MM.1S (cell line): ENCODE measurements around the gene FRMD1.

Experiments used
- DNase-seq: peaks from one replicate; pipeline ENCODE4 v3.0.0-alpha.2; 2015
- H2AFZ ChIP-seq: fragments of 300-600 bp; sonication (generic); 2 replicates; pipeline ENCODE4 v1.6.0; 2016; ENCODE audit warnings: antibody characterized with exemption, low read length
- H3F3A ChIP-seq: fragments of 300-600 bp; sonication (generic); 2 replicates; pipeline ENCODE4 v1.6.1; 2016; ENCODE audit warnings: mild to moderate bottlenecking, antibody characterized with exemption, low read length, moderate library complexity, mixed read lengths; ENCODE audit not compliant: insufficient read depth
- H3K27ac ChIP-seq: fragments of 300-600 bp; sonication (generic); 2 replicates; pipeline ENCODE4 v1.5.1; 2016; ENCODE audit warnings: mild to moderate bottlenecking, low read length
- H3K27me3 ChIP-seq: fragments of 300-600 bp; sonication (generic); replicated peaks from 2 replicates; pipeline ENCODE4 v1.6.0; 2016; ENCODE audit warnings: low read length; ENCODE audit not compliant: insufficient read depth
- H3K36me3 ChIP-seq: fragments of 300-600 bp; sonication (generic); replicated peaks from 2 replicates; pipeline ENCODE4 v1.6.1; 2016; ENCODE audit warnings: mild to moderate bottlenecking, low read length, mixed read lengths; ENCODE audit not compliant: insufficient read depth
- H3K4me1 ChIP-seq: fragments of 300-600 bp; sonication (generic); 2 replicates; pipeline ENCODE4 v1.6.1; 2016; ENCODE audit warnings: low read length, mixed read lengths
- H3K4me2 ChIP-seq: fragments of 300-600 bp; sonication (generic); 2 replicates; pipeline ENCODE4 v1.6.0; 2016; ENCODE audit warnings: low read depth, low read length
- H3K4me3 ChIP-seq: fragments of 300-600 bp; sonication (generic); 2 replicates; pipeline ENCODE4 v1.5.1; 2016; ENCODE audit warnings: low read length, mixed read lengths
- H3K79me2 ChIP-seq: fragments of 300-600 bp; sonication (generic); 2 replicates; pipeline ENCODE4 v1.6.1; 2016; ENCODE audit warnings: mixed run types, low read length, mixed read lengths
- H3K9ac ChIP-seq: fragments of 300-600 bp; sonication (generic); 2 replicates; pipeline ENCODE4 v1.6.1; 2016; ENCODE audit warnings: low read length, mixed read lengths
- H3K9me2 ChIP-seq: fragments of 300-600 bp; sonication (generic); replicated peaks from 2 replicates; pipeline ENCODE4 v1.6.1; 2016; ENCODE audit warnings: mild to moderate bottlenecking, low read length, mixed read lengths; ENCODE audit not compliant: insufficient read depth
- H3K9me3 ChIP-seq: fragments of 300-600 bp; sonication (generic); replicated peaks from 2 replicates; pipeline ENCODE4 v1.6.1; 2016; ENCODE audit warnings: mild to moderate bottlenecking, low read length, mixed read lengths; ENCODE audit not compliant: insufficient read depth
- H4K20me1 ChIP-seq: fragments of 300-600 bp; sonication (generic); 2 replicates; pipeline ENCODE4 v1.6.1; 2016; ENCODE audit warnings: mild to moderate bottlenecking, low read length, moderate library complexity, mixed read lengths; ENCODE audit not compliant: insufficient read depth
- EZH2 ChIP-seq: fragments of 300-600 bp; sonication (generic); optimal IDR thresholded peaks from 2 replicates; pipeline ENCODE3; 2017; ENCODE audit warnings: low read depth, mild to moderate bottlenecking, antibody characterized with exemption, low read length, mixed read lengths
- EZH2phosphoT487 ChIP-seq: fragments of 300-600 bp; sonication (generic); IDR thresholded peaks from 2 replicates; pipeline ENCODE4 v1.6.1; 2018; ENCODE audit warnings: antibody characterized with exemption, low read length
- TF ChIP-seq, protein P1 (sequence below): fragments of 300-600 bp; sonication (generic); IDR thresholded peaks from 2 replicates; pipeline ENCODE4 v1.5.1; 2016; ENCODE audit warnings: antibody characterized with exemption, low read length, mixed read lengths

FRMD1 gene

DNA sequence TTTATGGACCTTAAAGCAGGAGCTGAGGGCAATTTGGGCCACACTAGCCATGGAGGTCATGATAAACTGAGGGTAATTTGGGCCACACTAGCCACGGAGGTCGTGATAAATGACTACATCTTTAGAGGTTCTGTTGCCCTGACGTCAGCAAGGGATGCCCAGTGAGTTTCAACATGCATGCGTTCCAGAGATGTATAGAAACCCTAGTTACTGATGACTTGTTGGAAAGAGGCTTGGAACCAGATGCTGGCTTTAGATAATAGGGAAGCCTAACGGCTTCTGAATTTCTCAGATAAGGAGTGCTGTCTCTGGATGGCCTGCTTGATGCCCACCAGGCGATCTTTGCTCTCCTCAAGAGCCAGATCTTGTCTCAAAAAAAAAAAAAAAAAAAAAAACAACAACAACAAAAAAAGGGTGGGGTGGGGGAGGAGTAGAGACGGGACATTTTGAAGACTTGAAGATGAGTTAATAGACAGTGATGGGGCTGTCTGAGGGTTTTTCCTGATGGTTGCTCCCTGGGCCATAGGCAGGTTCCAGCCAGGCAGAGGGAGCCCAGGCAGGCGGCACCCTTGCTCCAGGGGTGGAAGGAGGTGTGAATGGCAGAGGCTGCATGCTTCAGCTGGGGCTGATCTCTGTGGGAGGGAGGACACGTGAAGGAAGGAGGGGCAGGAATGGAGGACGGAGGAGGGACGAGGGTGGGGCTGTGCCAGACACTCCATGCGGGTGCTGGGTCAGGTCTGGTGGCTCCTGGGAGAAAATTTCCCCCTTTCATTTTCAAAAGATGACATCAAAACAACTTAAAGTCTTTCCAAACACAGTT, 27.0 kb upstream of the FRMD1 start:
- Histone ChIP-seq H3K27me3 (0 out of 2 replicates have a peak, but pooled peaks cover 3% of the 10 kb centered on the region), H3K9ac (no peak overlapping the region), H4K20me1 (no peaks in the 10 kb centered on the region), H2AFZ (no peak overlapping the region), H3K9me3 (no peaks in the 10 kb centered on the region), H3K27ac (no peak overlapping the region), H3K36me3 (no peaks in the 10 kb centered on the region), H3K79me2 (no peaks in the 10 kb centered on the region), H3K4me3 (no peak overlapping the region), H3K4me1 (no peaks in the 10 kb centered on the region), H3F3A (no peaks in the 10 kb centered on the region), H3K4me2 (no peak overlapping the region), H3K9me2 (no peaks in the 10 kb centered on the region)
- TF ChIP-seq, protein P1, sequence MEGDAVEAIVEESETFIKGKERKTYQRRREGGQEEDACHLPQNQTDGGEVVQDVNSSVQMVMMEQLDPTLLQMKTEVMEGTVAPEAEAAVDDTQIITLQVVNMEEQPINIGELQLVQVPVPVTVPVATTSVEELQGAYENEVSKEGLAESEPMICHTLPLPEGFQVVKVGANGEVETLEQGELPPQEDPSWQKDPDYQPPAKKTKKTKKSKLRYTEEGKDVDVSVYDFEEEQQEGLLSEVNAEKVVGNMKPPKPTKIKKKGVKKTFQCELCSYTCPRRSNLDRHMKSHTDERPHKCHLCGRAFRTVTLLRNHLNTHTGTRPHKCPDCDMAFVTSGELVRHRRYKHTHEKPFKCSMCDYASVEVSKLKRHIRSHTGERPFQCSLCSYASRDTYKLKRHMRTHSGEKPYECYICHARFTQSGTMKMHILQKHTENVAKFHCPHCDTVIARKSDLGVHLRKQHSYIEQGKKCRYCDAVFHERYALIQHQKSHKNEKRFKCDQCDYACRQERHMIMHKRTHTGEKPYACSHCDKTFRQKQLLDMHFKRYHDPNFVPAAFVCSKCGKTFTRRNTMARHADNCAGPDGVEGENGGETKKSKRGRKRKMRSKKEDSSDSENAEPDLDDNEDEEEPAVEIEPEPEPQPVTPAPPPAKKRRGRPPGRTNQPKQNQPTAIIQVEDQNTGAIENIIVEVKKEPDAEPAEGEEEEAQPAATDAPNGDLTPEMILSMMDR, result no peak
- no peak for TF ChIP-seq EZH2phosphoT487
- TF ChIP-seq EZH2, result no peak
- no peak for DNase-seq

DNA sequence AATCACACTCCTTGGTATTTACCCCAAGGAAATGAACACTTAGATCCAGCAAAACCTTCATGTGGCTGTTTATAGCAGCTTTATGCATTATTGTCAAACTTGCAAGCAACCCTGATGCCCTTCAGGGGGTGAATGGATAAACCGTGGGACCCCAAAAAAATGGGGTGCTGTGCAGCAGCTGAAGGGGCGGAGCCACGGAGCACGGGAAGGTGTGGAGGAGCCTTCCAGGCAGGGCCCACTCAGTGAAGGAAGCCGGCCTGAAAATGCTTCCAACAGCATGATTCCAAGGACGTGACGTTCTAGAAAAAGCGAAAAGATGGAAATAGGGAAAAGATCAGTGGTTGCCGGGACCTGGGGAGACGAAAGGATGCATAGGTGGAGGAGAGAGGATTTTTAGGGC, 25.6 kb upstream of the FRMD1 start:
- no peaks in the 10 kb centered on the region for H3K9me2 ChIP-seq
- no peak overlapping the region for H3K27ac ChIP-seq
- H3K4me1 ChIP-seq, result no peaks in the 10 kb centered on the region
- TF ChIP-seq, protein P1, result no peak
- TF ChIP-seq EZH2phosphoT487 (no peak), EZH2 (no peak)
- DNase-seq, result no peak
- H3K9ac ChIP-seq, result no peak overlapping the region
- H3F3A ChIP-seq, result no peaks in the 10 kb centered on the region
- H3K27me3 ChIP-seq, result 0 out of 2 replicates have a peak, but pooled peaks cover 3% of the 10 kb centered on the region
- no peaks in the 10 kb centered on the region for H3K9me3 ChIP-seq
- H3K79me2 ChIP-seq, result no peaks in the 10 kb centered on the region
- no peak overlapping the region for H3K4me2 ChIP-seq
- H4K20me1 ChIP-seq, result no peaks in the 10 kb centered on the region
- H3K4me3 ChIP-seq, result no peak overlapping the region
- H3K36me3 ChIP-seq, result no peaks in the 10 kb centered on the region
- no peak overlapping the region for H2AFZ ChIP-seq

- H3K4me3 ChIP-seq, result no peak overlapping the region
- H3K27ac ChIP-seq, result no peak overlapping the region
- no peak overlapping the region for H3K9ac ChIP-seq
- H3F3A ChIP-seq, result no peaks in the 10 kb centered on the region
- TF ChIP-seq EZH2 (no peak), EZH2phosphoT487 (no peak)
- TF ChIP-seq, protein P1, result no peak
- DNase-seq, result no peak
- H3K9me2 ChIP-seq, result no peaks in the 10 kb centered on the region
- H3K4me2 ChIP-seq, result no peak overlapping the region
- H3K4me1 ChIP-seq, result no peaks in the 10 kb centered on the region
- no peaks in the 10 kb centered on the region for H3K36me3 ChIP-seq
- no peaks in the 10 kb centered on the region for H3K79me2 ChIP-seq
- H3K27me3 ChIP-seq, result 0 out of 2 replicates have a peak, but pooled peaks cover 3% of the 10 kb centered on the region
- H4K20me1 ChIP-seq, result no peaks in the 10 kb centered on the region
- no peaks in the 10 kb centered on the region for H3K9me3 ChIP-seq
- no peak overlapping the region for H2AFZ ChIP-seq
Observed at GRCh38 chr6:168103050-168103830, 24.2 kb upstream of the FRMD1 start.
